GM18951 (cell line): ENCODE measurements around the gene VTI1A.
"Not testable (repeated sequence)": the region's sequence is repeated elsewhere in the genome, so short reads cannot be mapped to it uniquely, and the experiment has no call there.

Experiments
- POLR2A ChIP-seq: IDR thresholded peaks from 4 replicates; pipeline ENCODE4 v1.6.1; 2011; ENCODE audit warnings: mild to moderate bottlenecking; ENCODE audit not compliant: insufficient read length, insufficient read depth; ENCODE audit errors: extremely low read depth
- in situ Hi-C: fragments of 300-500 bp; cut with MboI; formaldehyde crosslinking; loops from one replicate; pipeline ENCODE4 v1.12.0; 2022; ENCODE audit warnings: low sequenced_read_pairs, mixed read lengths, inconsistent platforms; ENCODE audit not compliant: unreplicated experiment

Gene VTI1A

DNA sequence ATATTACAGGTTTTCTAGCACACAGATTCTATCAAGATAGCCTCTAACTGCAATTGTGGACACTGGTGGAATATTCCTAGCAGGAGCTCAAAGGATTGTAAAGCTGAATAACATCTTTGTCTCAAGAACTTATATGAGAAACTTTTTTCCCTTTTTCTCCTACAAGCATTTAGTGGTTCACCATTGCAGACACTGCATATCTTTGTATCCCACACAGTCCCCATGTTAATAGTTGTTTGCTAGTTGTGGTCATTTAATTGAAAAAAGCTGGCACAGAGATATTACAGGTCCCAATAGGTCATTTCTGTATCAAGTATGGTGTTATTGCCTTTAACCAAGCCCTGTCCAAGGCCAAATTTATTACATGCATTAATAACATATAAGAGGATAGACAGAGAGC lies 276.9 kb downstream of the VTI1A start:
- TF ChIP-seq POLR2A: no peak
- in situ Hi-C loops: no loop called here

DNA sequence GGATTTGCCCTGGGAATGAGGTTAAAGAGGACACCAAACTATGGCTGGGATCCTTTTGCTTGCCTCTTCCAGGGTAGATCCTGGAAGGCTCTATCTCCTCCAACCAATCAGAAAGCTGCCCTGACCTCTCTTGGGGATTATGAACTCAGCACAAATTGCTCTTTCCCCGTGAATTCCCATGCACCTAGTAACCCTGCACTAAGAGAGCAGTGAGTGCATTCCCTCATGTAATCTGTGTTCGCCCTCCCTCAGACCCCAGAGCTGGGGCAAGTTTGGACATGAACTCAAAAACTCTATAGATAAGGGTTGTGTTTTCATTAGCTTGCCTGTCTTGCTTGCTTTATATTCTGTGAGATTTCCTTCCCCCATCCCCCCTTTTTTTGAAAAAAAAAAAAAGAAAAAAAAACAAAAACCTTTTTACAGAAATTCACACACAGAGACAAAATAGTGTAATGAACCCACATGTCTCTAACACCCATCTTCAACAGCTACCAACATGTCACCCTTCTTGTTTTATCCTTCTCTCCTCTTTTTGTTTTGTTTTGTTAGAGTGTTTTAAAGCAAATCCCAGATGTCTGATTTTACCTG lies 277.5 kb downstream of the VTI1A start:
- in situ Hi-C loops: no loop called here
- no peak for TF ChIP-seq POLR2A

DNA sequence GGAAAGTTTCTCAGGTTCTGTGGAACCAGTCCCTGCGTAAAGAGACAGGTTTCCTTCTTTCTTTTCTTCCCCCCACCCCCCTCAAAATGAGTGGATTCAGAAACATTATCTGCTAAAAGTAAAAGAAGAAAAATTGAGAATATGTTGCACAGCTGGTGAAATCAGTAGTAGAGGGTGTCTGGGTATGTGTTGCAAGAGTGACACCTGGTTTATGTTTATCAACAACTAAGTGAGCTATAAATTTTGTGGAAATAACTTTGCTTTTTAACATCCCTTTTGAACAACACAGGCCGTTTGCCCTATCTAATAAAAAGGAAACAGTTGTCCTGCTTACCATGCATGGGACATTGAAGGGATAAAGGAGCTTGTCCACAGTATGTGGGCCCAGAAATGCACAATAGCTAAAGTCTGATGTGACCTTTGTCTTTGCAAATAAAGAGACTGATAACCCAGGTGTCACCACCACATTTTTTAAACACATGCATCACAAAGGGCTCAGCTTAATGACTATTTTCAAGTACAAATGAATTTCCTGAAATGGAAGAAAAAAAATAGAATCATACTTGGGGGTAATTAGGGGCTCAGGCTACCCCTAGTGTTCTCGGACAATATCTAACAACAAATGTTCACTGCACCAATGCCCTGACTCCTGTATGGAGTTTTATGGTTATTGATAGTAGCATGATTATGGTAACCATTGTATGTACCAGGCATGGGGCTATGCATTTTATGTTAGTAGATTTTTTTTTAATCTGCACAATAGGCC lies 281.3 kb downstream of the VTI1A start:
- in situ Hi-C loops: no loop called here
- TF ChIP-seq POLR2A: no peak

DNA sequence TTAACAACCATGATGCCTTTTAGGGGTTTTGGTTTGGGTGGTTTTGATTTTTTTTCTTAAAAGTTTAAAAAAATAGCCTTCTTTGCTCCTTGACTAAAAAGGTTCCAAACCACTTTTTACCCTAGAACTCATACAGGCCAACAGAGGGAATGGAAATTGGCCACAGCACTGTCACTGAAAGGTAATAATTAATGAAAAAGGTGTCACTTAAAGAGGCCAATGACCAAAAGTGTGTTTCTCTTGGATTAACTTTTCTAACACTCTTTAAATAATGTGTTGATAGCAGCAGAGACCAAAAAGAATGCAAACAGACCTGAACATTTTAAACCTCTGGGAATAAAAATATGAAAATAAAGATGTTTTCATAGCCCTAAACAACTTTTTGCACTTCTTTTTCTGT lies 282.0 kb downstream of the VTI1A start:
- in situ Hi-C loops: no loop called here
- TF ChIP-seq POLR2A: no peak

DNA sequence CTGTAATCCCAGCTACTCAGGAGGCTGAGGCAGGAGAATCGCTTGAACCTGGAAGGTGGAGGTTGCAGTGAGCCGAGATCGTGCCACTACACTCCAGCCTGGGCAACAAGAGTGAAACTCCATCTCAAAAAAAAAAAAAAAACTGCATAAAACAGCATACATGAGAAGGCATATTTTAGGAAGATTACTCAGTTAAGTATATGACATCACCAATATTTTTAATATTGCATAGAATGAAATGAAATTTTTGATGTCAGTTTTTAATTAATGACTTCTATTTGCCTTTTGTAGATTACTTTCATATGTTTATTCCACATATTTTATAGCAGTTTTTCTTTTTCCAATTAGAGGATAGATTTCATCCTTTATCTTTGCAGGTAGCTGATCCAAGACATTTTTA lies 284.4 kb downstream of the VTI1A start:
- in situ Hi-C loops: not testable (repeated sequence)

DNA sequence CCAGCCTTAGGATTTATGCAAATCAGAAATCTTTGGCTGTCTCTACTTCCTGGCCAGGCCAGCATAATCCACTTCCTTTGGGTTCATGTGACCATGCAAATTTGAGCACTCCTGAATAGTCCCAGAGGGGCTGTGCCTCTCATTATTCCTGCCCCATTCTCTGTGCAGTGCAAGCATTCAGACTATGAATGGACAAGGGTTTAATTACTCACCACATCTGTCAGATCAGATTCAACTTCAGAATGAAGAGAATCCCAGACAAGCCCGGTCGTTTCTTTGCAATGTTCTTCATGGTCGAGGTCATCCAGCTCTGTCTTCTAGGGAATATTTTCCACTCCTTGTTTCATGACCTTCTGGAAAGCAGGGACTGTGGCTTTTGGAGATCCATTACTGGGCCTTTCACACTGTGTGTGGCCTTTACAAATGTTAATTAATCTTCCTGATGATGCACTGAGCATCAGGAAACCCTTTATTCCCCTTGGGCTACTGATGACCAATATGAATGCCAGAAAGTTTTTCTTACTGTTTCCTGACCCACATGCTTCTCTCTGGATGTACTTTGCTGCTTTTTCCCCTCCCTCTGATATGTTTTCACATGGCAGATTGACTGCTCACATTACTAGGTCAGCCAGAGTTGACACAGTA lies 285.4 kb downstream of the VTI1A start:
- in situ Hi-C loops: no loop called here

DNA sequence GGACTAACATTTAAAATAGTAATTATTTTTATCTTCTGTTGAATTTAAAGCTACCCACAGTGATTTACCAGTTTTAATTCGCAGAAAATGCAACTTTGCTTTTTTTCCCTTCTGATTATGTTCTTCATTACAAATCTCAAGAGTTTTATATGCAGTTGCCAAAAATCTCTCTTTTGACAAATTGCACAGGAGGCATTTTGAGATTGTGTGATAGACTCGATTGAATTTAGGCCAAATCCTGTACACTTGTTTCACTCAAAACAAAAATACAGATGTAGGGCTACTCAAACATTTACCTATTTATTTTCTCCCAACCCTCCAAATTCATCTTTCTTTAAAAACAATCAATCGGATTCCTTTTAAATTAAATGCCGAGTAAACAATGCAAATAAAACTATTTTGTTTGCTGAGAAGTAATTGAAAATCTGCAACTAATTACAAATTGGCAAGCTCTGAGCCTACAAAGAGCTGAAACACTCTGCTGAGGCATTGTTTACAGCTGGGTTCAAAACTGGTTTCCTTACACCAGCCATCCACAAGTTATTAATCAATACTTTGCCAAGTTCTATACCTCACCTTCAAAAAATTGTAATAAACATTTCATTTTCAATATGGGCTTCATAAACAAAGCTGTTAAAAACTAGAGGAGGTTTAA lies 288.2 kb downstream of the VTI1A start:
- in situ Hi-C loops: no loop called here
- TF ChIP-seq POLR2A: no peak

More for the DNA sequence above, 285.4 kb downstream of the VTI1A start:
- no peak for TF ChIP-seq POLR2A

DNA sequence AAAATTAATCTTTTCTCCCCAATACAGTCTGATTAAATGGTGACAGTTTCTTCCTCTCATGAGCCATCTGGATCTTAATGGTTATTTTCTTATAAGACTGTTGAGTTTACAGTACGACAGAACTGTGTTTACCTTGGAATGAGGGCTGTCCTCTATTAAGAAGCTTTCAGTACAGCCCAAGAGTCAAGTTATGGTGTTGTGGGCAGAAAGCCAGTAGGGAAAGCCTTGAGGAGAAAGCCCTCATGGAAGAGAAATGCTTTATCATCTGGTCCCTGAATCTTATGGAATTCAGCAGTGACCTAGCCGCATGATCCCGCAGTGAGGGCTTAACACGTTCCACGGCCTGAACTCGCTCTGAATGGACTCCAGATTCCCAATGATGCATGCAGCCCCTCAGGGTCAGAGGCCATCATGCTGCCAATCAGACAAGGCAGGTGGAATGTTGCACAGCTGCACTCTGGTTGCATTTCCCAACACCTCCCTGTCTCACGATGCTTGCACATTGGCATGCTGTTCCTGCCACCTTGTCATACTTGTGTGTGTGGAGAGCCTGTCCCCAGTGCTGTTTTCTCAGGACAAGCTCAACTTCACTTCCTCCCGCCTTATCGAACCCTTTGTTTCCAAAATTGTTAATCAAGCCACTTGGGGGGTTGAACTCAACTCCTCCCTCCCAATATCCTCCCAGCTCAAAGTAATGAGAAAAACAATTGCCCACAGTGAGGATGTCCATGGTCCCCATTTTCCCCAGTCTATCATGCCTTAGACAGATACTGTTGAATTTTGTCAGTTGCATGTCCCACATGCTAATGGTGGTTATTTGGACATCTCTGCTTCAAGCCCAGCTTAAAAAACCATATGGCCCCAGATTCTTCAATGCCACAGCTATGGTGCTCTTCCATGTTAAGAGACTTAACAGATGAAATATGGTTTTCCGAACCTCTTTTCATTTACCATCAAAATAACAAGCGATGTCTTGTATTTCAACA lies 291.9 kb downstream of the VTI1A start:
- in situ Hi-C loops: no loop called here
- TF ChIP-seq POLR2A: no peak

DNA sequence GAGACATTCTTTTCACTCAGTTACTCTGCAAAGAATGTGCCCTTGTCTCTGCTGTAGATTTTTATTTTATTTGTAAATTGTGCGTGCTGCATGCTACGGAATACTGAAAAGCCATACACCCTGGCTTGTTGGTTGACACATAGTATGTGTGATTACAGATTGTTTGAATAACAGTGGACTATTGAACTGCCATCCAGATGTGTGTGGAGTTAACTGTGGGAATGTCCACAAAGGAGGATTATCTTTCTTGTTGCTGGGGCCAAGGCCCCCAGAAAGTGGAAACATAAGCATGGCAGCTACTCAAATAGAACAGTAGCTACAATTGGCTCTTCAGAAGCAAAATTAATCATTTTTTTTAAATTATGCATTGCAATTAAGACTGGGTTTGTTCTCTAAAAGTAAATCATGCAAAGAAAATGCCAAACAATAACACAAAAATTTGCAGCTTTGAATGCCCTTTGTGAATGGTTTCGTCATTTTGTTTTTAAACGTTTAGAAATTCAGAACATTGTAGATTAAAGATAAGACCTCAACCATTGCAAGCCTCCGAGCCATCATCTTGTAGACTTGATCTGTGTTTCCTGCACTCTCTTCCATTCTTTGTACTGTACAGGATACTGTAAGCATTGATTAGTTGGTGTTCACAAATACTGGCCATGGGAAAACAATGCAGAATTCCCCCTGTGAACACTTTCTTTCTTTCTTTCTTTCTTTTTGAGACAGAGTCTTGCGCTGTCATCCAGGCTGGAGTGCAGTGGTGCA lies 292.8 kb downstream of the VTI1A start:
- in situ Hi-C loops: no loop called here
- TF ChIP-seq POLR2A: no peak

DNA sequence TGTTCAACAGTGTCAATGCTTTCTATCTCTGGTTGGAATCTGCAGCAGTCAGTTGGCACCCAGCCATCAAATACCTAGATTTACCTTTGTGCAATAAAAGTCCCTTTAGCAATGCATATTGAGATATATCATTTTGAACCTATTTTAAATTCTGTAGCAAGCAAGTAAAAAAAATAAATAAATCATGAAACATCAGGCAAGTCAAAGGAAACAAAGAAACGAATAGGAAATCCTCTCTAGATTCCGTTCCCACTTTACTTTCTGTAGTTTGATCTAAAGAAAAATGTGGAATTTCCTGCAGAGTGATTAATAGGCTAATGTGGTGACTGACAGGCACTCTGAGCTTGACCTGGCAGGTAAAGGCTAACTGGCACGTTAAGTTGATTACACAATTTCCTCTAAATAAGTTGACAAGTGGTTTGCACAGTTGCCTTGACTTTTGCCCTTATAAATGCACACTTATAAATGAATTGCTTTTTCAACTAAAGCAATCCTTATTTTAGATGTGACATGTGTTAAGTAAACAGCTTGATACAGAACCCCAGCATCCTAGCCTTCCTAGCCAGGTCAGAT lies 294.9 kb downstream of the VTI1A start:
- in situ Hi-C loops: no loop called here
- TF ChIP-seq POLR2A: no peak

DNA sequence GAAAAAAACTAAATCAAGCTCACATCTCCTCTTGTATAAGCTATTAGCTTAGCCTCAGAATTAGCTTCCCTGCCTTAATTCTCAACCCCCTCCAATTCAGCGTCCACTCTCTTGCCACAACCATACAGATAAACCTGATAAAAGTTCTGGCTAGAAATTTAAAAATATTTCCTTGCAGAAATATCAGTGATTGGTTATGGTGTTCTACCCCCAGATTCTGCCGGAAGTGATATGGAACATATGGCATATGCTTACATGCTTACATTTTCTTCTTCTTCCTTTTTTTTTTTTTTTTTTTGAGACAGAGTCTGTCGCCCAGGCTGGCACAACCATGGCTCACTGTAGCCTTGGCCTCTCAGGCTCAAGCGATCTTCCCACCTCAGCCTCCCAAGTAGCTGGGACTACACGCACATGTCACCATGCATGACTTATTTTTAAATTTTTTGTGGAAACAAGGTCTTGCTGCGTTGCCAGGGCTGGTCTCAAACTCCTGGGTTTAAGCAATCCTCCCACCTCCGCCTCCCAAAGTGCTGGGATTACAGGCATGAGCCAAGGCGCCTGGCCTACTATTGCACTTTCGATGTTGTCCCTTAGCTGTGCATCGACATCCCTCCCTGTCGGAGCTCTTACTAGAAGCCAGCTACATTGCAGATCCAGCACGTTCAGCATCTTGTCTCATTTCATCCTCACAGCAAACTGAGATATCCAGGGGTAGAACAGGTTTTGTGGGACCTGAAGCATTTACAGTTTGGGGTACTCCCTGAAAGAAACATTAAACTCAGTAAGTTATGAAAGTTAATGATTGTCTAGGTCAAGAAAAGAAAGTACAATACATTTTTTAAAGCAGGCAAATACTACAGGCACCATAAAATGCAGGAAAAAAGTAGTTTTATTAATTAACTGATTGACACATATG lies 297.4 kb downstream of the VTI1A start:
- TF ChIP-seq POLR2A: no peak
- in situ Hi-C loops: no loop called here

DNA sequence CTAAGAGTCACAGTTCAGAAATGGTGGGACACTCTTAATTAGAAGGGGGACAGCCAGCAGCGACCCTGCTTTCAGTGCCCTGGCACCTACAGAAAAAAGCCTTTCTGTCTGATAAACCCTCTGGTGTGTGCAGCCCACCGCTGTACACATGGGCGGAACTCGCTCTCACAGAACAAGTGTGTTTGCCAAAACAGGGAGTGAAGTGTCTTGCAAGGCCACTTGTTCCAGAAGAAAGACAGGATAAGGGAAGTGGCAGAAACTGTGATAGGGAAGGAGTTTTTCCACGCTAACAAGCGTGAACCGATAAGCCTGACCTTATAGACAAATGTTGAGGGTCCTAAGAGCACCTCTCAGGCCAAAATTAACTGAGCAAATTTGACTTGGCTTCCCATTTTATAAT lies 299.3 kb downstream of the VTI1A start:
- TF ChIP-seq POLR2A: no peak
- in situ Hi-C loops: no loop called here
